Astrocyte (in vitro differentiated cells and primary cell): ENCODE measurements around the gene INPP4B.

Experiments used
- CTCF ChIP-seq: IDR thresholded peaks from 2 replicates; pipeline ENCODE4 v1.5.1; 2011; ENCODE audit warnings: low read depth, mild to moderate bottlenecking, inconsistent platforms, low read length, moderate library complexity; ENCODE audit not compliant: insufficient read depth
- EZH2 ChIP-seq: IDR thresholded peaks from 2 replicates; pipeline ENCODE4 v1.6.1; 2012; ENCODE audit warnings: mild to moderate bottlenecking, low read length, inconsistent platforms; ENCODE audit not compliant: insufficient read depth

- TF ChIP-seq CTCF (no peak), EZH2 (no peak)
Measured at GRCh38 chr4:142660728-142661127, 185.4 kb downstream of the INPP4B start.
